HG03439 (cell line): Measurements from ENCODE around the gene B3GLCT.
"Not testable (repeated sequence)": the region's sequence is repeated elsewhere in the genome, so short reads cannot be mapped to it uniquely, and the experiment has no call there.

Experiments
- ATAC-seq: cut with Tn5 transposase; IDR thresholded peaks from one replicate; pipeline ENCODE4 v1.9.1; 2021; ENCODE audit warnings: mild to moderate bottlenecking, moderate library complexity; ENCODE audit not compliant: unreplicated experiment

B3GLCT gene

GRCh38 chr13:31199849-31200636, at the start of gene B3GLCT:
Gene B3GLCT (plus strand): TSS chr13:31199975. CDS start chr13:31200085, 110 bp downstream.
- ATAC-seq = peak; percentile 82

GRCh38 chr13:31150315-31150985, 49.3 kb upstream of the B3GLCT start:
- no peak for ATAC-seq

- ATAC-seq = no peak
Measured at GRCh38 chr13:31151837-31152236, 47.9 kb upstream of the B3GLCT start.

GRCh38 chr13:31154939-31155338, 44.8 kb upstream of the B3GLCT start:
- ATAC-seq = no peak

- no peak for ATAC-seq
Measured at GRCh38 chr13:31159306-31159705, 40.5 kb upstream of the B3GLCT start.

- ATAC-seq = no peak
Measured at GRCh38 chr13:31160857-31161556, 38.8 kb upstream of the B3GLCT start.

- peak; percentile 86 for ATAC-seq
Measured at GRCh38 chr13:31161557-31162150, 38.1 kb upstream of the B3GLCT start, which contains the start of gene HSPH1. Gene HSPH1 (minus strand): TSS chr13:31161904. CDS start chr13:31161582, 322 bp downstream.

- ATAC-seq = peak; percentile 86
Measured at GRCh38 chr13:31162151-31163008, 37.4 kb upstream of the B3GLCT start.

- no peak for ATAC-seq
Measured at GRCh38 chr13:31166591-31166990, 33.2 kb upstream of the B3GLCT start.

GRCh38 chr13:31167490-31167889, 32.3 kb upstream of the B3GLCT start:
- ATAC-seq = no peak

GRCh38 chr13:31168166-31168565, 31.6 kb upstream of the B3GLCT start:
- ATAC-seq = no peak

- no peak for ATAC-seq
Measured at GRCh38 chr13:31168736-31169135, 31.0 kb upstream of the B3GLCT start.

- ATAC-seq = no peak
Measured at GRCh38 chr13:31172001-31172400, 27.8 kb upstream of the B3GLCT start.

- no peak for ATAC-seq
Measured at GRCh38 chr13:31172535-31172934, 27.2 kb upstream of the B3GLCT start.

GRCh38 chr13:31174018-31174417, 25.8 kb upstream of the B3GLCT start:
- no peak for ATAC-seq

GRCh38 chr13:31175847-31176532, 23.8 kb upstream of the B3GLCT start:
- ATAC-seq = no peak

- not testable (repeated sequence) for ATAC-seq
Measured at GRCh38 chr13:31177813-31178495, 21.8 kb upstream of the B3GLCT start.

GRCh38 chr13:31179241-31179640, 20.5 kb upstream of the B3GLCT start:
- no peak for ATAC-seq

GRCh38 chr13:31179754-31180153, 20.0 kb upstream of the B3GLCT start:
- no peak for ATAC-seq
